GM23338 (cell line): ENCODE data around the gene MTRF1L. TPM values are rescaled to one million over a fixed set of nuclear protein-coding genes. Genes with fewer than 3 reads are reported as not detected.

Experiments
- ATAC-seq: fragments of 200-7000 bp; cut with Tn5 transposase; 3 replicates; pipeline ENCODE4 v1.9.1; 2020
- DNase-seq: peaks from one replicate; pipeline ENCODE4 v3.0.0-alpha.2; 2015; ENCODE audit warnings: low spot score
- H2AFZ ChIP-seq: fragments of 200-600 bp; sonication (generic); 2 replicates; pipeline ENCODE4 v1.8.0; 2016; ENCODE audit warnings: antibody characterized with exemption, mild to moderate bottlenecking, moderate library complexity
- H3F3A ChIP-seq: fragments of 200-600 bp; sonication (generic); replicated peaks from 2 replicates; pipeline ENCODE4 v1.8.0; 2017; ENCODE audit warnings: antibody characterized with exemption, mixed run types, low read depth
- H3K27ac ChIP-seq: fragments of 200-600 bp; sonication (generic); 2 replicates; pipeline ENCODE4 v1.6.1; 2016; ENCODE audit warnings: low read depth
- H3K27me3 ChIP-seq: fragments of 200-600 bp; sonication (generic); 2 replicates; pipeline ENCODE4 v1.8.0; 2016; ENCODE audit warnings: mild to moderate bottlenecking, mixed run types, moderate library complexity; ENCODE audit not compliant: insufficient read depth
- H3K36me3 ChIP-seq: fragments of 200-600 bp; sonication (generic); 2 replicates; pipeline ENCODE4 v1.8.0; 2016; ENCODE audit warnings: mild to moderate bottlenecking; ENCODE audit not compliant: insufficient read depth
- H3K4me1 ChIP-seq: fragments of 200-600 bp; sonication (generic); 2 replicates; pipeline ENCODE4 v1.8.0; 2016; ENCODE audit warnings: mild to moderate bottlenecking, moderate library complexity; ENCODE audit not compliant: insufficient read depth
- H3K4me2 ChIP-seq: fragments of 200-600 bp; sonication (generic); 2 replicates; pipeline ENCODE4 v1.7.1; 2017; ENCODE audit warnings: mixed run types
- H3K4me3 ChIP-seq: fragments of 200-600 bp; sonication (generic); 2 replicates; pipeline ENCODE4 v1.6.1; 2016; ENCODE audit warnings: mixed run types
- H3K79me2 ChIP-seq: fragments of 200-600 bp; sonication (generic); replicated peaks from 2 replicates; pipeline ENCODE4 v1.8.0; 2017; ENCODE audit warnings: mild to moderate bottlenecking; ENCODE audit not compliant: insufficient read depth
- H3K9me2 ChIP-seq: fragments of 200-600 bp; sonication (generic); 2 replicates; pipeline ENCODE4 v1.8.0; 2017; ENCODE audit not compliant: insufficient read depth
- H4K20me1 ChIP-seq: fragments of 200-600 bp; sonication (generic); replicated peaks from 2 replicates; pipeline ENCODE4 v1.8.0; 2017; ENCODE audit warnings: mild to moderate bottlenecking; ENCODE audit not compliant: insufficient read depth
- H3K27ac Mint-ChIP-seq: 2 replicates; pipeline ENCODE4 v1.8.0; 2020; ENCODE audit warnings: inconsistent platforms, mild to moderate bottlenecking, moderate library complexity, mixed read lengths
- H3K27me3 Mint-ChIP-seq: 3 replicates; pipeline ENCODE4 v1.8.0; 2022; ENCODE audit warnings: low read depth, mild to moderate bottlenecking, moderate library complexity, mixed read lengths, inconsistent platforms; ENCODE audit not compliant: insufficient read depth, poor library complexity
- H3K36me3 Mint-ChIP-seq: 3 replicates; pipeline ENCODE4 v1.8.0; 2021; ENCODE audit warnings: low read depth, mild to moderate bottlenecking, inconsistent platforms, moderate library complexity, mixed read lengths
- H3K4me1 Mint-ChIP-seq: 3 replicates; pipeline ENCODE4 v1.8.0; 2020; ENCODE audit warnings: mild to moderate bottlenecking, inconsistent platforms, mixed read lengths
- H3K4me3 Mint-ChIP-seq: 3 replicates; pipeline ENCODE4 v1.8.0; 2021; ENCODE audit warnings: moderate library complexity, mild to moderate bottlenecking, inconsistent platforms, mixed read lengths
- H3K9me3 Mint-ChIP-seq: 3 replicates; pipeline ENCODE4 v1.8.0; 2020; ENCODE audit warnings: moderate library complexity, mild to moderate bottlenecking, inconsistent platforms, mixed read lengths
- CREB1 ChIP-seq: fragments of 250-450 bp; sonication (Bioruptor Pico); IDR thresholded peaks from 2 replicates; pipeline ENCODE4 v1.5.0; 2020; ENCODE audit warnings: low read depth, mild to moderate bottlenecking, moderate library complexity
- CTCF ChIP-seq, 2 experiments: fragments of 200-600 bp in 1 of 2; sonication (generic) in 1 of 2; conservative IDR thresholded peaks; 2 replicates each; pipeline versions ENCODE4 v1.5.1 to v1.6.1; 2016 to 2017; ENCODE audit warnings: antibody characterized with exemption in 2 of 2, low read depth in 2 of 2, mild to moderate bottlenecking in 2 of 2, moderate library complexity in 1 of 2
- EZH2 ChIP-seq: fragments of 200-600 bp; sonication (generic); IDR thresholded peaks from one replicate; pipeline ENCODE4 v1.8.0; 2017; ENCODE audit warnings: antibody characterized with exemption, mild to moderate bottlenecking, low read depth; ENCODE audit not compliant: unreplicated experiment
- EZH2phosphoT487 ChIP-seq: fragments of 200-600 bp; sonication (generic); IDR thresholded peaks from one replicate; pipeline ENCODE4 v1.8.1; 2018; ENCODE audit warnings: antibody characterized with exemption; ENCODE audit not compliant: unreplicated experiment
- JUNB ChIP-seq: IDR thresholded peaks from one replicate; pipeline ENCODE4 v1.6.1; 2016; ENCODE audit warnings: antibody characterized with exemption; ENCODE audit not compliant: unreplicated experiment
- NANOG ChIP-seq: IDR thresholded peaks from 2 replicates; pipeline ENCODE4 v1.6.1; 2016; ENCODE audit warnings: antibody characterized with exemption, borderline replicate concordance
- POLR2AphosphoS5 ChIP-seq: IDR thresholded peaks from 2 replicates; pipeline ENCODE4 v1.6.1; 2016; ENCODE audit warnings: antibody characterized with exemption, low read depth
- STAT1 ChIP-seq: IDR thresholded peaks from one replicate; pipeline ENCODE4 v1.6.1; 2016; ENCODE audit warnings: antibody characterized with exemption; ENCODE audit not compliant: unreplicated experiment
- ZNF114 ChIP-seq: fragments of 250-450 bp; sonication (Bioruptor Pico); IDR thresholded peaks from 2 replicates; pipeline ENCODE4 v1.5.0; 2020; ENCODE audit warnings: mild to moderate bottlenecking, moderate library complexity
- ZNF331 ChIP-seq: fragments of 250-450 bp; sonication (Bioruptor Pico); IDR thresholded peaks from 2 replicates; pipeline ENCODE4 v1.5.0; 2020; ENCODE audit warnings: low read depth, mild to moderate bottlenecking, moderate library complexity
- polyA plus RNA-seq: library from polyadenylated mRNA; unstranded; fragments of >200 nt; fragmentation: Nextera tagmentation; extraction: Ambion mirVana; gene quantifications from 2 replicates; pipeline ENCODE4 v1.2.1, GENCODE V29; 2016
- total RNA-seq: library from RNA; depleted of rRNA; stranded (reverse); fragments of >200 nt; shearing (Covaris generic); gene quantifications from 2 replicates; pipeline ENCODE4 v1.2.3, GENCODE V29; 2014
- TF ChIP-seq, protein P1 (sequence below): fragments of 250-450 bp; sonication (Bioruptor Pico); IDR thresholded peaks from 2 replicates; pipeline ENCODE4 v1.5.0; 2020; ENCODE audit warnings: mild to moderate bottlenecking, moderate library complexity
- TF ChIP-seq, protein P2 (sequence below): IDR thresholded peaks from one replicate; pipeline ENCODE4 v1.6.1; 2018; ENCODE audit warnings: antibody characterized with exemption; ENCODE audit not compliant: unreplicated experiment

The MTRF1L gene
- total and polyA plus RNA-seq, 2 experiments from 2014 or later: 20.5 to 28.3 TPM

DNA sequence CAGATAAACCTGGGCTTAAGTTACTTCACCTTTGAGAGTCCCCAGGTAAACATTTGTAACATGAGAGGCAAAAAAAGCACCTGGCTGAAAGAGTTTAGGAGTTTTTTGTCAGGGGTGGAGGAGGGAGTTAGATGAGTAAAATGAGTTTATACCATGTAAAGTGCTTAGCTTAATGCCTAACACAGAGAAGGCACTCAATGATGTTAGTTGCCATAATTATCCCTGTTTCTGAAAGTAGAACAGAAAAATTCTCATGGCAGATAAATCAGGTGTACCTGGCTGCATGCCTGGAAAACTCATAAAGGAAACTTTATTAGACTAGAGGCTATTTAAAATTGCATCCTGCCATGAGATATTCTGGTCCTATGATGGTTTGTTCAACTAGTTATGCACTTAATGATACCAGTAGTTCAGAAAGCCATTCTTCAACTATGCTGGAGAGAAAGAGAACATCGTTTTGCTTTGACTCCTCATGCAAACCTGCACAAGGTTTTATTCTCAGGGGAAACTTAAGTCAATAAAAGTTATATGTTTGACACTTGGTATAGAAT lies 60.1 kb downstream of the MTRF1L start (continued):
- TF ChIP-seq CTCF (conservative IDR thresholded peaks at IDR 0.05; ENCODE audit: low read depth in 2 of 2): no peak
- TF ChIP-seq JUNB: no peak
- no peak for TF ChIP-seq ZNF331 (CRISPR knock-in tag)
- no peak for TF ChIP-seq POLR2AphosphoS5

- Mint-ChIP-seq H3K27ac (no peak overlapping the region), H3K36me3 (no peaks in the 10 kb centered on the region), H3K4me3 (no peak overlapping the region), H3K27me3 (no peaks in the 10 kb centered on the region), H3K4me1 (peaks cover 7% of the 10 kb centered on the region), H3K9me3 (no peaks in the 10 kb centered on the region)
- H4K20me1 ChIP-seq: no peaks in the 10 kb centered on the region
- ATAC-seq: no peak
- H3K4me2 ChIP-seq: no peak overlapping the region
- no peaks in the 10 kb centered on the region for H3K27me3 ChIP-seq
- H3K79me2 ChIP-seq: no peaks in the 10 kb centered on the region
- no peaks in the 10 kb centered on the region for H3F3A ChIP-seq
- H3K4me3 ChIP-seq: no peak overlapping the region
- H2AFZ ChIP-seq: no peak overlapping the region
- no peaks in the 10 kb centered on the region for H3K9me2 ChIP-seq
- no peaks in the 10 kb centered on the region for H3K36me3 ChIP-seq
- H3K27ac ChIP-seq: no peak overlapping the region
- H3K4me1 ChIP-seq: peaks cover 6% of the 10 kb centered on the region; the same call in 1 of the 2 replicates
- no peak for DNase-seq
- TF ChIP-seq ZNF114 (CRISPR knock-in tag) (no peak), EZH2phosphoT487 (no peak), CTCF (conservative IDR thresholded peaks at IDR 0.05; ENCODE audit: low read depth in 2 of 2) (no peak), NANOG (no peak), CREB1 (CRISPR knock-in tag) (no peak), POLR2AphosphoS5 (no peak), STAT1 (no peak), EZH2 (no peak)
- TF ChIP-seq, protein P1, sequence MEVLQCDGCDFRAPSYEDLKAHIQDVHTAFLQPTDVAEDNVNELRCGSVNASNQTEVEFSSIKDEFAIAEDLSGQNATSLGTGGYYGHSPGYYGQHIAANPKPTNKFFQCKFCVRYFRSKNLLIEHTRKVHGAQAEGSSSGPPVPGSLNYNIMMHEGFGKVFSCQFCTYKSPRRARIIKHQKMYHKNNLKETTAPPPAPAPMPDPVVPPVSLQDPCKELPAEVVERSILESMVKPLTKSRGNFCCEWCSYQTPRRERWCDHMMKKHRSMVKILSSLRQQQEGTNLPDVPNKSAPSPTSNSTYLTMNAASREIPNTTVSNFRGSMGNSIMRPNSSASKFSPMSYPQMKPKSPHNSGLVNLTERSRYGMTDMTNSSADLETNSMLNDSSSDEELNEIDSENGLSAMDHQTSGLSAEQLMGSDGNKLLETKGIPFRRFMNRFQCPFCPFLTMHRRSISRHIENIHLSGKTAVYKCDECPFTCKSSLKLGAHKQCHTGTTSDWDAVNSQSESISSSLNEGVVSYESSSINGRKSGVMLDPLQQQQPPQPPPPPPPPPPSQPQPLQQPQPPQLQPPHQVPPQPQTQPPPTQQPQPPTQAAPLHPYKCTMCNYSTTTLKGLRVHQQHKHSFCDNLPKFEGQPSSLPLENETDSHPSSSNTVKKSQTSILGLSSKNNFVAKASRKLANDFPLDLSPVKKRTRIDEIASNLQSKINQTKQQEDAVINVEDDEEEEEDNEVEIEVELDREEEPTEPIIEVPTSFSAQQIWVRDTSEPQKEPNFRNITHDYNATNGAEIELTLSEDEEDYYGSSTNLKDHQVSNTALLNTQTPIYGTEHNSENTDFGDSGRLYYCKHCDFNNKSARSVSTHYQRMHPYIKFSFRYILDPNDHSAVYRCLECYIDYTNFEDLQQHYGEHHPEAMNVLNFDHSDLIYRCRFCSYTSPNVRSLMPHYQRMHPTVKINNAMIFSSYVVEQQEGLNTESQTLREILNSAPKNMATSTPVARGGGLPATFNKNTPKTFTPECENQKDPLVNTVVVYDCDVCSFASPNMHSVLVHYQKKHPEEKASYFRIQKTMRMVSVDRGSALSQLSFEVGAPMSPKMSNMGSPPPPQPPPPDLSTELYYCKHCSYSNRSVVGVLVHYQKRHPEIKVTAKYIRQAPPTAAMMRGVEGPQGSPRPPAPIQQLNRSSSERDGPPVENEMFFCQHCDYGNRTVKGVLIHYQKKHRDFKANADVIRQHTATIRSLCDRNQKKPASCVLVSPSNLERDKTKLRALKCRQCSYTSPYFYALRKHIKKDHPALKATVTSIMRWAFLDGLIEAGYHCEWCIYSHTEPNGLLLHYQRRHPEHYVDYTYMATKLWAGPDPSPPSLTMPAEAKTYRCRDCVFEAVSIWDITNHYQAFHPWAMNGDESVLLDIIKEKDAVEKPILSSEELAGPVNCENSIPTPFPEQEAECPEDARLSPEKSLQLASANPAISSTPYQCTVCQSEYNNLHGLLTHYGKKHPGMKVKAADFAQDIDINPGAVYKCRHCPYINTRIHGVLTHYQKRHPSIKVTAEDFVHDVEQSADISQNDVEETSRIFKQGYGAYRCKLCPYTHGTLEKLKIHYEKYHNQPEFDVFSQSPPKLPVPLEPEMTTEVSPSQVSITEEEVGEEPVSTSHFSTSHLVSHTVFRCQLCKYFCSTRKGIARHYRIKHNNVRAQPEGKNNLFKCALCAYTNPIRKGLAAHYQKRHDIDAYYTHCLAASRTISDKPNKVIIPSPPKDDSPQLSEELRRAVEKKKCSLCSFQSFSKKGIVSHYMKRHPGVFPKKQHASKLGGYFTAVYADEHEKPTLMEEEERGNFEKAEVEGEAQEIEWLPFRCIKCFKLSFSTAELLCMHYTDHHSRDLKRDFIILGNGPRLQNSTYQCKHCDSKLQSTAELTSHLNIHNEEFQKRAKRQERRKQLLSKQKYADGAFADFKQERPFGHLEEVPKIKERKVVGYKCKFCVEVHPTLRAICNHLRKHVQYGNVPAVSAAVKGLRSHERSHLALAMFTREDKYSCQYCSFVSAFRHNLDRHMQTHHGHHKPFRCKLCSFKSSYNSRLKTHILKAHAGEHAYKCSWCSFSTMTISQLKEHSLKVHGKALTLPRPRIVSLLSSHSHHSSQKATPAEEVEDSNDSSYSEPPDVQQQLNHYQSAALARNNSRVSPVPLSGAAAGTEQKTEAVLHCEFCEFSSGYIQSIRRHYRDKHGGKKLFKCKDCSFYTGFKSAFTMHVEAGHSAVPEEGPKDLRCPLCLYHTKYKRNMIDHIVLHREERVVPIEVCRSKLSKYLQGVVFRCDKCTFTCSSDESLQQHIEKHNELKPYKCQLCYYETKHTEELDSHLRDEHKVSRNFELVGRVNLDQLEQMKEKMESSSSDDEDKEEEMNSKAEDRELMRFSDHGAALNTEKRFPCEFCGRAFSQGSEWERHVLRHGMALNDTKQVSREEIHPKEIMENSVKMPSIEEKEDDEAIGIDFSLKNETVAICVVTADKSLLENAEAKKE (CRISPR knock-in tag): no peak
- TF ChIP-seq, protein P2, sequence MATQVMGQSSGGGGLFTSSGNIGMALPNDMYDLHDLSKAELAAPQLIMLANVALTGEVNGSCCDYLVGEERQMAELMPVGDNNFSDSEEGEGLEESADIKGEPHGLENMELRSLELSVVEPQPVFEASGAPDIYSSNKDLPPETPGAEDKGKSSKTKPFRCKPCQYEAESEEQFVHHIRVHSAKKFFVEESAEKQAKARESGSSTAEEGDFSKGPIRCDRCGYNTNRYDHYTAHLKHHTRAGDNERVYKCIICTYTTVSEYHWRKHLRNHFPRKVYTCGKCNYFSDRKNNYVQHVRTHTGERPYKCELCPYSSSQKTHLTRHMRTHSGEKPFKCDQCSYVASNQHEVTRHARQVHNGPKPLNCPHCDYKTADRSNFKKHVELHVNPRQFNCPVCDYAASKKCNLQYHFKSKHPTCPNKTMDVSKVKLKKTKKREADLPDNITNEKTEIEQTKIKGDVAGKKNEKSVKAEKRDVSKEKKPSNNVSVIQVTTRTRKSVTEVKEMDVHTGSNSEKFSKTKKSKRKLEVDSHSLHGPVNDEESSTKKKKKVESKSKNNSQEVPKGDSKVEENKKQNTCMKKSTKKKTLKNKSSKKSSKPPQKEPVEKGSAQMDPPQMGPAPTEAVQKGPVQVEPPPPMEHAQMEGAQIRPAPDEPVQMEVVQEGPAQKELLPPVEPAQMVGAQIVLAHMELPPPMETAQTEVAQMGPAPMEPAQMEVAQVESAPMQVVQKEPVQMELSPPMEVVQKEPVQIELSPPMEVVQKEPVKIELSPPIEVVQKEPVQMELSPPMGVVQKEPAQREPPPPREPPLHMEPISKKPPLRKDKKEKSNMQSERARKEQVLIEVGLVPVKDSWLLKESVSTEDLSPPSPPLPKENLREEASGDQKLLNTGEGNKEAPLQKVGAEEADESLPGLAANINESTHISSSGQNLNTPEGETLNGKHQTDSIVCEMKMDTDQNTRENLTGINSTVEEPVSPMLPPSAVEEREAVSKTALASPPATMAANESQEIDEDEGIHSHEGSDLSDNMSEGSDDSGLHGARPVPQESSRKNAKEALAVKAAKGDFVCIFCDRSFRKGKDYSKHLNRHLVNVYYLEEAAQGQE: no peak
These were observed 60.8 kb downstream of the MTRF1L start for GRCh38 chr6:152941746-152942145.
